SK-N-SH (cell line): ENCODE results near the gene PRIM1. TPM values are rescaled to one million over a fixed set of nuclear protein-coding genes. Genes with fewer than 3 reads are reported as not detected.
"Not testable (repeated sequence)": the region's sequence is repeated elsewhere in the genome, so short reads cannot be mapped to it uniquely, and the experiment has no call there.

ENCODE experiments used
- CTCF ChIA-PET: fragments of 300-600, 350-600 bp; formaldehyde crosslinking; extraction: SDS; loops from one replicate; lab custom pipeline; 2021; lab: Yijun Ruan, JAX
- POLR2A ChIA-PET: fragments of 350-600 bp; sonication (Branson Sonifier 250); formaldehyde crosslinking; extraction: SDS; loops from one replicate; lab custom pipeline; 2020; ENCODE audit warnings: antibody characterized with exemption, inconsistent platforms; lab: Yijun Ruan, JAX
- DNase-seq: peaks from one replicate; pipeline ENCODE4 v3.0.0; 2012
- H2AFZ ChIP-seq: fragments of 200-600 bp; sonication (generic); 2 replicates; pipeline ENCODE4 v1.8.1; 2016; ENCODE audit warnings: antibody characterized with exemption, mild to moderate bottlenecking, low read depth
- H3F3A ChIP-seq: fragments of 200-600 bp; sonication (generic); replicated peaks from 2 replicates; pipeline ENCODE3; 2016; ENCODE audit warnings: antibody characterized with exemption, mild to moderate bottlenecking; ENCODE audit not compliant: insufficient read depth
- H3K27ac ChIP-seq, 2 experiments: fragments of 200-500 bp in 1 of 2; fragments of 200-600 bp in 1 of 2; sonication (Bioruptor generic) in 1 of 2; sonication (generic), shearing (Covaris generic) in 1 of 2; 2 replicates each; pipeline versions ENCODE4 v1.5.1 to v1.6.1; 2014 to 2016; ENCODE audit warnings: low read depth in 2 of 2, inconsistent platforms in 1 of 2, low read length in 1 of 2, mild to moderate bottlenecking in 1 of 2, mixed read lengths in 1 of 2
- H3K27me3 ChIP-seq: fragments of 200-600 bp; sonication (generic), shearing (Covaris generic); 2 replicates; pipeline ENCODE4 v1.6.1; 2016; ENCODE audit warnings: mixed run types; ENCODE audit not compliant: insufficient read depth
- H3K36me3 ChIP-seq, 2 experiments: fragments of 200-500 bp in 1 of 2; fragments of 200-600 bp in 1 of 2; sonication (Bioruptor generic) in 1 of 2; sonication (generic) in 1 of 2; replicated peaks in 1 of 2; 2 replicates each; pipeline versions ENCODE3 to v1.5.1; 2014 to 2016; ENCODE audit warnings: low read length in 1 of 2, mild to moderate bottlenecking in 1 of 2; ENCODE audit not compliant: insufficient read depth in 2 of 2, control insufficient read depth in 1 of 2
- H3K4me1 ChIP-seq, 2 experiments: fragments of 200-500 bp in 1 of 2; fragments of 200-600 bp in 1 of 2; sonication (Bioruptor generic) in 1 of 2; sonication (generic), shearing (Covaris generic) in 1 of 2; 2 replicates each; pipeline versions ENCODE4 v1.5.1 to v1.6.1; 2014 to 2016; ENCODE audit warnings: low read depth in 1 of 2, low read length in 1 of 2, mixed run types in 1 of 2; ENCODE audit not compliant: insufficient read depth in 2 of 2, control insufficient read depth in 1 of 2
- H3K4me2 ChIP-seq: fragments of 200-600 bp; sonication (generic), shearing (Covaris generic); 2 replicates; pipeline ENCODE4 v1.6.1; 2017; ENCODE audit warnings: mixed run types
- H3K4me3 ChIP-seq, 2 experiments: fragments of 200-500 bp in 1 of 2; fragments of 200-600 bp in 1 of 2; sonication (Bioruptor generic) in 1 of 2; sonication (generic), shearing (Covaris generic) in 1 of 2; 2 replicates each; pipeline versions ENCODE4 v1.5.1 to v1.8.1; 2014 to 2016; ENCODE audit warnings: low read depth in 2 of 2, inconsistent platforms in 1 of 2, low read length in 1 of 2, mild to moderate bottlenecking in 1 of 2, mixed read lengths in 1 of 2, moderate library complexity in 1 of 2
- H3K79me2 ChIP-seq: fragments of 200-600 bp; sonication (generic); 2 replicates; pipeline ENCODE4 v1.8.1; 2017; ENCODE audit warnings: mild to moderate bottlenecking; ENCODE audit not compliant: insufficient read depth
- H3K9ac ChIP-seq: fragments of 200-600 bp; sonication (generic); 2 replicates; pipeline ENCODE4 v1.6.1; 2017; ENCODE audit warnings: mixed run types
- H3K9me2 ChIP-seq: fragments of 200-600 bp; sonication (generic); 2 replicates; pipeline ENCODE4 v1.6.1; 2017; ENCODE audit warnings: mixed run types
- H3K9me3 ChIP-seq: fragments of 200-600 bp; sonication (generic); 2 replicates; pipeline ENCODE4 v1.6.1; 2017; ENCODE audit warnings: mixed run types, mild to moderate bottlenecking, moderate library complexity
- H4K20me1 ChIP-seq: fragments of 200-600 bp; sonication (generic); 2 replicates; pipeline ENCODE4 v1.6.1; 2017; ENCODE audit warnings: mild to moderate bottlenecking, mixed run types; ENCODE audit not compliant: insufficient read depth
- ELF1 ChIP-seq: IDR thresholded peaks from 2 replicates; pipeline ENCODE4 v1.4.0; 2012
- EP300 ChIP-seq, 2 experiments: IDR thresholded peaks; 2 replicates each; pipeline versions ENCODE4 v1.4.0 to v1.6.1; 2012; ENCODE audit warnings: borderline replicate concordance in 1 of 2, low read depth in 1 of 2, low read length in 1 of 2
- EZH2phosphoT487 ChIP-seq: fragments of 200-600 bp; sonication (generic); IDR thresholded peaks from 2 replicates; pipeline ENCODE4 v1.6.1; 2017; ENCODE audit warnings: low read depth, mixed run types, mild to moderate bottlenecking, antibody characterized with exemption, moderate library complexity, borderline replicate concordance
- FOSL2 ChIP-seq: IDR thresholded peaks from 2 replicates; pipeline ENCODE4 v1.4.0; 2012; ENCODE audit warnings: low read depth, mild to moderate bottlenecking, moderate library complexity, borderline replicate concordance
- FOXJ3 ChIP-seq: sonication (generic); formaldehyde crosslinking; IDR thresholded peaks from 2 replicates; pipeline ENCODE4 v1.5.1; 2020; ENCODE audit warnings: mild to moderate bottlenecking, missing genetic modification reagents
- FOXM1 ChIP-seq: IDR thresholded peaks from 2 replicates; pipeline ENCODE4 v1.4.0; 2012; ENCODE audit warnings: low read depth, mild to moderate bottlenecking
- GABPA ChIP-seq: IDR thresholded peaks from 2 replicates; pipeline ENCODE4 v1.4.0; 2012; ENCODE audit warnings: low read depth, mild to moderate bottlenecking
- JUND ChIP-seq: IDR thresholded peaks from 2 replicates; pipeline ENCODE4 v1.4.0; 2012
- MEF2A ChIP-seq: IDR thresholded peaks from 2 replicates; pipeline ENCODE4 v1.4.0; 2012; ENCODE audit warnings: low read depth, borderline replicate concordance
- RFX5 ChIP-seq: IDR thresholded peaks from 2 replicates; pipeline ENCODE4 v1.6.1; 2012; ENCODE audit warnings: mild to moderate bottlenecking, improper control_type of control experiment, low read length
- SIN3A ChIP-seq: IDR thresholded peaks from 2 replicates; pipeline ENCODE4 v1.6.1; 2012; ENCODE audit warnings: low read depth, mild to moderate bottlenecking, low read length, moderate library complexity, borderline replicate concordance
- SMC3 ChIP-seq: IDR thresholded peaks from 2 replicates; pipeline ENCODE4 v1.6.1; 2012; ENCODE audit warnings: low read depth, low read length, improper control_type of control experiment
- TAF1 ChIP-seq: IDR thresholded peaks from 2 replicates; pipeline ENCODE4 v1.6.1; 2012; ENCODE audit warnings: low read depth, mild to moderate bottlenecking, low read length, moderate library complexity, borderline replicate concordance
- TCF12 ChIP-seq: IDR thresholded peaks from 2 replicates; pipeline ENCODE4 v1.4.0; 2012
- TEAD4 ChIP-seq: IDR thresholded peaks from 2 replicates; pipeline ENCODE4 v1.4.0; 2012; ENCODE audit warnings: mild to moderate bottlenecking, borderline replicate concordance; ENCODE audit not compliant: insufficient read depth
- YY1 ChIP-seq: IDR thresholded peaks from 2 replicates; pipeline ENCODE4 v1.4.0; 2012; ENCODE audit warnings: low read depth, mild to moderate bottlenecking
- WGBS: methylation state at CpG from one replicate; pipeline ENCODE4 v1.1.6; 2017; ENCODE audit warnings: low lambda C conversion rate; 5-methylcytosine and 5-hydroxymethylcytosine counted together
- polyA plus RNA-seq, 3 experiments: library from polyadenylated mRNA; depleted of rRNA; stranded (reverse); fragments of >200 nt; gene quantifications; 2 replicates each; pipeline ENCODE4 v1.2.3, GENCODE V29; 2012
- TF ChIP-seq, protein P1 (sequence below): IDR thresholded peaks from 2 replicates; pipeline ENCODE4 v1.6.1; 2012; ENCODE audit warnings: mild to moderate bottlenecking, low read depth, low read length, moderate library complexity
- TF ChIP-seq, protein P2 (sequence below): IDR thresholded peaks from 2 replicates; pipeline ENCODE4; 2012

The PRIM1 gene
- polyA plus RNA-seq, 1 of the 3 experiments (the other 2 are of a cell fraction) = 10.9 TPM

DNA sequence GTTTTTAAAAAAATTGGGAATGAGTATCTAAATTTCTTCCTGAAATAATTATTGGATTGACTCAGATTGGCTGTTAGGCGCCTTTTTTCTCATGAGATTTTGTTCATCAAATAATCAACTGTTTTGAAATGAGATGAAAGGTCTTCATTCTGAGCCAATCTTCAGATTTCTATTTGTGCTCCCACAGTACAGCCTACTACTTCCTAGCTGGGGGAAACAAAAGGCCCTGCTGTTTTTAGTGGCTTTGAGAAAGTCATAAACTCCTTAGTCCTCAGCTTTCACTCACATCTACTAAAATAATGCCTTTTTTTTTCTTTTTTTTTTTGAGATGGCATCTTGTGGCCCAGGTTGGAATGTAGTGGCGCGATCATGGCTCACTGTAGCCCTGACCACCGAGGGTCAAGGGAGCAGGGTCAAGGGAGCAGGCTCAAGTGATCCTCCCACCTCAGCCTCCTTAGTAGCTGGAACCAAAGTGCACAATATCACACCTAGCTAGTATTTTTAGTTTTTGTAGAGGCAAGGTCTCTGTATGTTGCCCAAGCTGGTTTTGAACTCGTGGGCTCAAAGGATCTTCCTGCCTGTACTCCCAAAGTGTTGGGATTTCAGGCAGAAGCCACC is 42.3 kb downstream of the PRIM1 start:
- H3K4me3 ChIP-seq = no peak overlapping the region
- CTCF ChIA-PET = interaction anchor here (1.0 kb wide), 1 partner anchor 9 kb away, joined by 3 read pairs; no protein-coding TSS in a partner anchor
- DNase-seq = no peak

DNA sequence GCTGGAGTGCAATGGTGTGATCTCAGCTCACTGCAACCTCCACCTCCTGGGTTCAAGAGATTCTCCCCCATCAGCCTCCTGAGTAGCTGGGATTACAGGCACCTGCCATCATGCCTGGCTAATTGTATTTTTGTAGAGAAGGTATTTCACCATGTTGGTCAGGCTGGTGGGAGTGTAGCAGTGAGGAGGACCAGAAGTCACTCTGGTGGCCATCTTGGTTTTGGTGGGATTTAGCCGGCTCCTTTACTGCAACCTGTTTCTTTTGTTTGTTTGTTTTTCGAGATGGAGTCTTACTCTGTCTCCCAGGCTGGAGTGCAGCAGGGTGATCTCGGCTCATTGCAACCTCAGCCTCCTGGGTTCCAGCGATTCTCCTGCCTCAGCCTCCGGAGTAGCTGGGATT is 47.6 kb downstream of the PRIM1 start:
- POLR2A ChIA-PET, H3K79me2 ChIP-seq, H3K9ac ChIP-seq, H4K20me1 ChIP-seq, H3K27ac ChIP-seq, H3K9me2 ChIP-seq, H3K36me3 ChIP-seq, H3K9me3 ChIP-seq, DNase-seq, H3K4me2 ChIP-seq, H3K4me1 ChIP-seq, H3K4me3 ChIP-seq, H3K27me3 ChIP-seq, H2AFZ ChIP-seq: not testable (repeated sequence)
- WGBS = 83% methylated on average over 5 of the region's 5 CpGs
- CTCF ChIA-PET = interaction anchor here (0.6 kb wide), 1 partner anchor 435 kb away, joined by 3 read pairs; no protein-coding TSS in a partner anchor
- H3F3A ChIP-seq = peaks cover 11% of the 10 kb centered on the region

More for the DNA sequence above, 42.3 kb downstream of the PRIM1 start:
- peaks cover 32 to 37% of the 10 kb centered on the region in 2 experiments for H3K36me3 ChIP-seq
- H3K9me3 ChIP-seq = no peaks in the 10 kb centered on the region
- H3K27ac ChIP-seq = no peak overlapping the region
- WGBS = 83% methylated on average over 5 of the region's 5 CpGs
- no peaks in the 10 kb centered on the region for H3K9me2 ChIP-seq
- POLR2A ChIA-PET = interaction anchor here (1.3 to 2.2 kb wide), 2 partner anchors 9 to 15 kb away, joined by 5 to 11 read pairs; partner anchors contain the start of gene NACA
- no peak overlapping the region for H3K9ac ChIP-seq
- H3F3A ChIP-seq = peaks cover 61% of the 10 kb centered on the region
- H3K27me3 ChIP-seq = no peaks in the 10 kb centered on the region
- no peak overlapping the region for H2AFZ ChIP-seq
- no peaks in the 10 kb centered on the region for H3K4me1 ChIP-seq
- TF ChIP-seq RFX5 (no peak), EZH2phosphoT487 (no peak), SMC3 (no peak), YY1 (no peak), TAF1 (no peak), TEAD4 (no peak), TCF12 (no peak), SIN3A (no peak), GABPA (no peak), EP300 (IDR thresholded peaks at IDR 0.05; ENCODE audit: borderline replicate concordance in 1 of 2, low read depth in 1 of 2, low read length in 1 of 2) (no peak), JUND (no peak), FOXJ3 (no peak), MEF2A (no peak), FOSL2 (no peak), ELF1 (no peak), FOXM1 (no peak)
- TF ChIP-seq, protein P1, sequence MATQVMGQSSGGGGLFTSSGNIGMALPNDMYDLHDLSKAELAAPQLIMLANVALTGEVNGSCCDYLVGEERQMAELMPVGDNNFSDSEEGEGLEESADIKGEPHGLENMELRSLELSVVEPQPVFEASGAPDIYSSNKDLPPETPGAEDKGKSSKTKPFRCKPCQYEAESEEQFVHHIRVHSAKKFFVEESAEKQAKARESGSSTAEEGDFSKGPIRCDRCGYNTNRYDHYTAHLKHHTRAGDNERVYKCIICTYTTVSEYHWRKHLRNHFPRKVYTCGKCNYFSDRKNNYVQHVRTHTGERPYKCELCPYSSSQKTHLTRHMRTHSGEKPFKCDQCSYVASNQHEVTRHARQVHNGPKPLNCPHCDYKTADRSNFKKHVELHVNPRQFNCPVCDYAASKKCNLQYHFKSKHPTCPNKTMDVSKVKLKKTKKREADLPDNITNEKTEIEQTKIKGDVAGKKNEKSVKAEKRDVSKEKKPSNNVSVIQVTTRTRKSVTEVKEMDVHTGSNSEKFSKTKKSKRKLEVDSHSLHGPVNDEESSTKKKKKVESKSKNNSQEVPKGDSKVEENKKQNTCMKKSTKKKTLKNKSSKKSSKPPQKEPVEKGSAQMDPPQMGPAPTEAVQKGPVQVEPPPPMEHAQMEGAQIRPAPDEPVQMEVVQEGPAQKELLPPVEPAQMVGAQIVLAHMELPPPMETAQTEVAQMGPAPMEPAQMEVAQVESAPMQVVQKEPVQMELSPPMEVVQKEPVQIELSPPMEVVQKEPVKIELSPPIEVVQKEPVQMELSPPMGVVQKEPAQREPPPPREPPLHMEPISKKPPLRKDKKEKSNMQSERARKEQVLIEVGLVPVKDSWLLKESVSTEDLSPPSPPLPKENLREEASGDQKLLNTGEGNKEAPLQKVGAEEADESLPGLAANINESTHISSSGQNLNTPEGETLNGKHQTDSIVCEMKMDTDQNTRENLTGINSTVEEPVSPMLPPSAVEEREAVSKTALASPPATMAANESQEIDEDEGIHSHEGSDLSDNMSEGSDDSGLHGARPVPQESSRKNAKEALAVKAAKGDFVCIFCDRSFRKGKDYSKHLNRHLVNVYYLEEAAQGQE = no peak
- TF ChIP-seq, protein P2, sequence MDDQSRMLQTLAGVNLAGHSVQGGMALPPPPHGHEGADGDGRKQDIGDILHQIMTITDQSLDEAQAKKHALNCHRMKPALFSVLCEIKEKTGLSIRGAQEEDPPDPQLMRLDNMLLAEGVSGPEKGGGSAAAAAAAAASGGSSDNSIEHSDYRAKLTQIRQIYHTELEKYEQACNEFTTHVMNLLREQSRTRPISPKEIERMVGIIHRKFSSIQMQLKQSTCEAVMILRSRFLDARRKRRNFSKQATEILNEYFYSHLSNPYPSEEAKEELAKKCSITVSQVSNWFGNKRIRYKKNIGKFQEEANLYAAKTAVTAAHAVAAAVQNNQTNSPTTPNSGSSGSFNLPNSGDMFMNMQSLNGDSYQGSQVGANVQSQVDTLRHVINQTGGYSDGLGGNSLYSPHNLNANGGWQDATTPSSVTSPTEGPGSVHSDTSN = no peak
- no peak overlapping the region for H3K4me2 ChIP-seq
- H3K79me2 ChIP-seq = peaks cover 6% of the 10 kb centered on the region
- H4K20me1 ChIP-seq = peaks cover 11% of the 10 kb centered on the region
